RWPE2 (cell line): Measurements from ENCODE around the gene OR1C1.
"Not testable (repeated sequence)": the region's sequence is repeated elsewhere in the genome, so short reads cannot be mapped to it uniquely, and the experiment has no call there.

Experiments used
- ATAC-seq: fragments of 200-7000 bp; cut with Tn5 transposase; 3 replicates; pipeline ENCODE4 v1.9.1; 2021; ENCODE audit warnings: low read depth
- DNase-seq: peaks from one replicate; pipeline ENCODE4 v3.0.0-alpha.2; 2020; ENCODE audit warnings: low spot score
- H3K27ac ChIP-seq: fragments of 450-650 bp; 2 replicates; pipeline ENCODE4 v1.5.1; 2017; ENCODE audit warnings: mild to moderate bottlenecking; ENCODE audit not compliant: poor library complexity, severe bottlenecking
- H3K27me3 ChIP-seq: fragments of 250-450 bp; sonication (Bioruptor Pico); 2 replicates; pipeline ENCODE4 v1.5.1; 2021; ENCODE audit warnings: mild to moderate bottlenecking, moderate library complexity; ENCODE audit not compliant: insufficient read depth, poor library complexity, severe bottlenecking
- H3K36me3 ChIP-seq: fragments of 250-450 bp; sonication (Bioruptor Pico); 2 replicates; pipeline ENCODE4 v1.5.1; 2020; ENCODE audit warnings: low read depth, mild to moderate bottlenecking, moderate library complexity
- H3K4me1 ChIP-seq: fragments of 250-450 bp; sonication (Bioruptor Pico); 2 replicates; pipeline ENCODE4 v1.5.1; 2021; ENCODE audit warnings: mild to moderate bottlenecking, moderate library complexity; ENCODE audit not compliant: insufficient read depth, poor library complexity, severe bottlenecking
- H3K4me3 ChIP-seq: fragments of 250-450 bp; sonication (Bioruptor Pico); 2 replicates; pipeline ENCODE4 v1.5.1; 2021; ENCODE audit warnings: mild to moderate bottlenecking, moderate library complexity; ENCODE audit not compliant: severe bottlenecking
- H3K9me3 ChIP-seq: fragments of 250-450 bp; sonication (Bioruptor Pico); 2 replicates; pipeline ENCODE4 v1.5.1; 2021; ENCODE audit warnings: mild to moderate bottlenecking, moderate library complexity; ENCODE audit not compliant: severe bottlenecking
- CTCF ChIP-seq: fragments of 450-650 bp; IDR thresholded peaks from one replicate; pipeline ENCODE4 v1.5.1; 2017; ENCODE audit warnings: mild to moderate bottlenecking, moderate library complexity; ENCODE audit not compliant: poor library complexity, severe bottlenecking

OR1C1 gene

DNA sequence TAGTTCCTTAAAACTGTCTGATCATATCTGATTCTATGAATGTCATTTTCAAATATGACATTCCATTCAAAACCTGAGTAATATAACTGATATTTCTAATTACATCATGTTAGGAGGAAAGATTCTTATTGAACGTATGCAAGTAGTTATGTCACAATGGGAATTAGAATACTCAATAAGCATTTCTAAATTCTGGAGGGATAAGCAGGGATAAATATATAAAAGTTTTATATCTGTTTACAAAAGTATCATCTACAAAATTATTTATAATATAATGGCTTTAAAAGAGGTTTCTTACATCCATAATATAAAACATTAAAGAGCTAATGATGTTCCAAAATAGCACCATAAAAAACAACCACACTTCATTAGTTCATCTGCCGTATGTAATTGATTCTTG, 12.3 kb downstream of the OR1C1 start, which contains the start of gene OR14A2:
Gene OR14A2, minus strand, starts transcription at position 101 of the 400 bp plus-strand sequence.
- Histone ChIP-seq H3K27ac (no peak within 1 kb of the TSS), H3K36me3 (no peaks in the 10 kb centered on the region), H3K4me1 (no peaks in the 10 kb centered on the region), H3K27me3 (no peaks in the 10 kb centered on the region), H3K9me3 (no peaks in the 10 kb centered on the region), H3K4me3 (no peak within 1 kb of the TSS)
- no peak for TF ChIP-seq CTCF
- ATAC-seq (no peak), DNase-seq (no peak)

DNA sequence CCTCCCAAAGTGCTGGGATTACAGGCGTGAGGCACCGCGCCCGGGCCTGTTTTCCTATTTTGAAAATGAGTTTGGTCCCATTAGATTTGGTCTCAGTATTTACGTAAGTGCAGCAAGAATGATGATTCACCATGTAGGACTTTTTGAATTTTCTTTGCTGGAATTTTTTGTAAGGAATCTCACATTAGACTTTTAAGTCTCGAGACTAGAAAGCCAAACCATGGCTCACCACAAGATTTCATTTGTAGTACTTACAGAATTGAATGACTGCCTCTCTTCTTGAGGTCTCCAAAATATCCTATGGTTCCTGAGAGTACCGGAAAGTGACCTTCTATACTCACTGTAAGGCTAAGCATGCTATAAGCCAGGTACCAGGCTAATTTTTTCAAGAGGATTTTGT, 12.7 kb downstream of the OR1C1 start:
- DNase-seq, result no peak
- no peak overlapping the region for H3K27ac ChIP-seq

DNA sequence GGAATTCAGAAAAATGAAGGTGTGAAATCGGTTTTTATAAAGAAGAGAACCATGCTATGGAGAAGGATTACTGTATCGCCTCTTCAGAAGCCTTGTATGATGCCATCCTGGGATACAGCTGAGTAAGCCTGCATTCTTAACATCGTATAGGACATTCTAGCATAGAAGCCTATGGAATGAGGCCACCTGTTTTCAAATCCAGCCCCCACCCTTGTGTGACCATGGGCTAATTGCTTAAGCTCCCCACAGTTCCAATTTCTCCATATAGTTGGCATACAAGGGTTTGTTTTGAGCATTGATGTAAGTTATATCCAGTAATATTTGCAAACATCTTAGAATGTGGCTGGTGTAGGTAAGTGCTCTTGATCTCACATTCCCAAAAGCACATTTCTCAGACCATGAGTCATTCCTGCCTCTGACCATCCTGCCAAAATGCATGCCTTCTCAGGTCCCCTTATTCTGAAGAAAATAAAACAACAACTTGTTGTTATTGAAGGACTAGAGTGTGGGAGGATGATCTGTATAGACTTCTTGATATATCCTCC, 13.9 kb downstream of the OR1C1 start:
- H3K4me1 ChIP-seq, result no peaks in the 10 kb centered on the region
- H3K9me3 ChIP-seq, result no peaks in the 10 kb centered on the region
- H3K4me3 ChIP-seq, result no peak overlapping the region
- TF ChIP-seq CTCF, result no peak
- no peak for ATAC-seq
- H3K36me3 ChIP-seq, result no peaks in the 10 kb centered on the region
- no peak overlapping the region for H3K27ac ChIP-seq
- no peak for DNase-seq
- H3K27me3 ChIP-seq, result no peaks in the 10 kb centered on the region

More for the DNA sequence above, 12.7 kb downstream of the OR1C1 start:
- Histone ChIP-seq H3K9me3 (no peaks in the 10 kb centered on the region), H3K4me3 (no peak overlapping the region), H3K27me3 (no peaks in the 10 kb centered on the region), H3K36me3 (no peaks in the 10 kb centered on the region), H3K4me1 (no peaks in the 10 kb centered on the region)
- no peak for ATAC-seq
- TF ChIP-seq CTCF, result no peak

DNA sequence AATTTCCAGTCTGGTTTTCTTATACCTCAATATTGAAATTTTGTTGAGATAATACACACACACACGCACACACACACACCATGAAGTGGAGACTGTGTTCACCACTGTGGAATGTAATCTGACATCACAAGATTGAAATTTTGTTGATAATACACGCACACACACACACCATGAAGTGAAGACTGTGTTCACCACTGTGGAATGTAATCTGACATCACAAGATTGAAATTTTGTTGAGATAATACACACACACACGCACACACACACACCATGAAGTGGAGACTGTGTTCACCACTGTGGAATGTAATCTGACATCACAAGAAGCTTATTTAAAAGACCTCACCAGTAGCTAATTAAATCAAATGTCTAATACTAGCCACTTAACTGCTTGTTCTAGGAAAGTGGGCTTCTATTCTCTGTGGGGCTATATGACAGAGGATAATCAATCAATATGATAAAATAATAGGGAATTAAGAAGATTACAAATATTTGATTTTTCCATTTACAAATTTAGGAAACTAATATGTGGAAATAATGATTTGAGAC, 18.1 kb downstream of the OR1C1 start:
- ATAC-seq, result peak; percentile 31; the same call in 1 of the 3 replicates
- H3K27me3 ChIP-seq, H3K9me3 ChIP-seq, DNase-seq, H3K4me3 ChIP-seq, H3K4me1 ChIP-seq, H3K36me3 ChIP-seq, H3K27ac ChIP-seq: not testable (repeated sequence)

- no peak overlapping the region for H3K4me3 ChIP-seq
- H3K9me3 ChIP-seq, result peaks cover 2% of the 10 kb centered on the region
- no peak for ATAC-seq
- no peak overlapping the region for H3K27ac ChIP-seq
- no peaks in the 10 kb centered on the region for H3K4me1 ChIP-seq
- no peaks in the 10 kb centered on the region for H3K27me3 ChIP-seq
- TF ChIP-seq CTCF, result no peak
- no peak for DNase-seq
- no peaks in the 10 kb centered on the region for H3K36me3 ChIP-seq
These were observed 18.6 kb downstream of the OR1C1 start for GRCh38 chr1:247741756-247742155.
